Measurements from ENCODE around the gene PITPNM3. TPM values are rescaled to one million over a fixed set of nuclear protein-coding genes. Genes with fewer than 3 reads are reported as not detected.

The PITPNM3 gene
- total RNA-seq, 1 donor from 2014 or later, result 1.1 TPM

DNA sequence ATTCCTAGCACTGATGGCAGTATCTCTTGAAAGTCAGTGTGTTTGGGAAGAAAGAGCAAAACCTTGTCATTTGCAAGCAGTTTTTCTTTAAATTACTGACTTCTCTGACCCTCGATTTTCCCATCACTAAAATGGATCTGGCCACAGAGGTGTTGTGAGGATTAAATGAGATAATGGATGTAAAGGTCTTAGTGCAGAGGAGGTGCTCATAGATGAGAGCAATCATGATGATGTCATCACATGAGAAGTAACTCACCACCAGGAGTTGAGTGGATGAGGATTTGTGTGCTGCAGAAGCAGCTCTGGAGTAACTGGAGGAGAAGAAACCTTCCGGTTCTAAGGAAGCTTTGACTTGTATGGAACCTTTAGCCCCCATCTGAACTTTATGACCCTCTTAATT is 30.6 kb downstream of the PITPNM3 start:
- H3K4me1 Mint-ChIP-seq, result no peaks in the 10 kb centered on the region
- POLR2A ChIA-PET, result no interaction called here
- H3K9me3 Mint-ChIP-seq, result no peaks in the 10 kb centered on the region
- H3K4me3 Mint-ChIP-seq, result no peak overlapping the region
- intact Hi-C loops (cut with micrococcal nuclease), result no loop called here
- CTCF ChIA-PET, result no interaction called here
- H3K36me3 Mint-ChIP-seq (ENCODE audit: low read depth), result no peaks in the 10 kb centered on the region
- DNase-seq (no peak), ATAC-seq (ENCODE audit: low read depth) (no peak)
- H3K27me3 Mint-ChIP-seq, result peaks cover 2% of the 10 kb centered on the region
- TF ChIP-seq, protein P1, sequence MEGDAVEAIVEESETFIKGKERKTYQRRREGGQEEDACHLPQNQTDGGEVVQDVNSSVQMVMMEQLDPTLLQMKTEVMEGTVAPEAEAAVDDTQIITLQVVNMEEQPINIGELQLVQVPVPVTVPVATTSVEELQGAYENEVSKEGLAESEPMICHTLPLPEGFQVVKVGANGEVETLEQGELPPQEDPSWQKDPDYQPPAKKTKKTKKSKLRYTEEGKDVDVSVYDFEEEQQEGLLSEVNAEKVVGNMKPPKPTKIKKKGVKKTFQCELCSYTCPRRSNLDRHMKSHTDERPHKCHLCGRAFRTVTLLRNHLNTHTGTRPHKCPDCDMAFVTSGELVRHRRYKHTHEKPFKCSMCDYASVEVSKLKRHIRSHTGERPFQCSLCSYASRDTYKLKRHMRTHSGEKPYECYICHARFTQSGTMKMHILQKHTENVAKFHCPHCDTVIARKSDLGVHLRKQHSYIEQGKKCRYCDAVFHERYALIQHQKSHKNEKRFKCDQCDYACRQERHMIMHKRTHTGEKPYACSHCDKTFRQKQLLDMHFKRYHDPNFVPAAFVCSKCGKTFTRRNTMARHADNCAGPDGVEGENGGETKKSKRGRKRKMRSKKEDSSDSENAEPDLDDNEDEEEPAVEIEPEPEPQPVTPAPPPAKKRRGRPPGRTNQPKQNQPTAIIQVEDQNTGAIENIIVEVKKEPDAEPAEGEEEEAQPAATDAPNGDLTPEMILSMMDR (IDR thresholded peaks at IDR 0.05), result no peak
- no peak overlapping the region for H3K27ac Mint-ChIP-seq

- Mint-ChIP-seq H3K27me3 (peaks cover 2% of the 10 kb centered on the region), H3K36me3 (ENCODE audit: low read depth) (no peaks in the 10 kb centered on the region), H3K4me1 (no peaks in the 10 kb centered on the region), H3K27ac (no peak overlapping the region), H3K9me3 (no peaks in the 10 kb centered on the region), H3K4me3 (no peak overlapping the region)
- intact Hi-C loops (cut with micrococcal nuclease), result no loop called here
- ChIA-PET POLR2A (no interaction called here), CTCF (no interaction called here)
- no peak for ATAC-seq (ENCODE audit: low read depth)
- DNase-seq, result no peak
- TF ChIP-seq, protein P1 (IDR thresholded peaks at IDR 0.05), result no peak
These were observed 31.2 kb downstream of the PITPNM3 start for GRCh38 chr17:6525141-6525540.

- CTCF ChIA-PET, result no interaction called here
- H3K27ac Mint-ChIP-seq, result no peak overlapping the region
- H3K4me1 Mint-ChIP-seq, result no peaks in the 10 kb centered on the region
- intact Hi-C loops (cut with micrococcal nuclease), result no loop called here
- ATAC-seq (ENCODE audit: low read depth) (no peak), DNase-seq (no peak)
- no peaks in the 10 kb centered on the region for H3K27me3 Mint-ChIP-seq
- H3K36me3 Mint-ChIP-seq (ENCODE audit: low read depth), result no peaks in the 10 kb centered on the region
- H3K9me3 Mint-ChIP-seq, result no peaks in the 10 kb centered on the region
- TF ChIP-seq, protein P1 (IDR thresholded peaks at IDR 0.05), result no peak
- POLR2A ChIA-PET, result no interaction called here
- no peak overlapping the region for H3K4me3 Mint-ChIP-seq
These were observed 31.8 kb downstream of the PITPNM3 start for GRCh38 chr17:6524520-6524919.

DNA sequence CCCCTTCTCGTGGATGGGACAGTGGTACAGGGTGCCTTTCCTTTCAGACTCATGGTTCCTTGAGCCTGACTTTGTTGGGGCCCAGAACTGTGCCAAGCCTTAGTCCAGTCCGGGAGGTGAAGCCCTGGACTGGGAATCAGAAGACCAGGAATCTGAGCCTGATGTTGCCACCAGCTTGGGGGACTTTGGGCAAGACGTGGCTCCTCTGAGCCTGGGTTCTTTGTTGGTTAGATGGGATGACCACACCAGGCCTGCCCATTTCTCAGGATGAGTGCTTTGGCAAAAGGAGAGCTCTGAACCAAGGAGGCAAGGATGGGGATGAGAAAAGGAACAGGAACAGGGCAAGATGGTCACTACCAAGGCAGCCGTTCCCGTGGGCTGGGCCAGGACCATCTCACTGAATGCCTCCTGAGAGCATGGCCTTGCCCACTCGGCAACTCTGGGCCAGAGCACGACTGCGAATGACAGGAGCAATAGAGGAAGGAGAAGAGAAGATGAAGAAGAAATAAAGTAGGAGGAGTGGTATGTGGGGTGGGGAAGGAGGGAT is 32.5 kb downstream of the PITPNM3 start:
- TF ChIP-seq, protein P1 (IDR thresholded peaks at IDR 0.05), result no peak
- no peak for DNase-seq
- ChIA-PET CTCF (no interaction called here), POLR2A (no interaction called here)
- H3K9me3 Mint-ChIP-seq, result no peaks in the 10 kb centered on the region
- no peak overlapping the region for H3K27ac Mint-ChIP-seq
- no peak for ATAC-seq (ENCODE audit: low read depth)
- no peaks in the 10 kb centered on the region for H3K4me1 Mint-ChIP-seq
- intact Hi-C loops (cut with micrococcal nuclease), result no loop called here
- no peaks in the 10 kb centered on the region for H3K27me3 Mint-ChIP-seq
- no peaks in the 10 kb centered on the region for H3K36me3 Mint-ChIP-seq (ENCODE audit: low read depth)
- H3K4me3 Mint-ChIP-seq, result no peak overlapping the region

GRCh38 chr17:6523330-6523729 is 33.0 kb downstream of the PITPNM3 start:
- H3K4me3 Mint-ChIP-seq, result no peak overlapping the region
- no peaks in the 10 kb centered on the region for H3K4me1 Mint-ChIP-seq
- H3K9me3 Mint-ChIP-seq, result no peaks in the 10 kb centered on the region
- ChIA-PET CTCF (no interaction called here), POLR2A (no interaction called here)
- no peak for DNase-seq
- H3K36me3 Mint-ChIP-seq (ENCODE audit: low read depth), result no peaks in the 10 kb centered on the region
- intact Hi-C loops (cut with micrococcal nuclease), result no loop called here
- no peak for ATAC-seq (ENCODE audit: low read depth)
- TF ChIP-seq, protein P1 (IDR thresholded peaks at IDR 0.05), result no peak
- H3K27ac Mint-ChIP-seq, result no peak overlapping the region
- no peaks in the 10 kb centered on the region for H3K27me3 Mint-ChIP-seq
